Endometrium (tissue), 2 donors: ENCODE measurements around the gene CCL5.

ENCODE experiments used
- FAIRE-seq: peaks from 2 replicates; lab custom pipeline; 2012; peaks lifted over from hg19 to GRCh38; lab: Jason Lieb, UNC
- donor health status: control.
- donor health status: control.

Gene CCL5

GRCh38 chr17:35867574-35867973 is 12.6 kb downstream of the CCL5 start:
- no peak for FAIRE-seq

DNA sequence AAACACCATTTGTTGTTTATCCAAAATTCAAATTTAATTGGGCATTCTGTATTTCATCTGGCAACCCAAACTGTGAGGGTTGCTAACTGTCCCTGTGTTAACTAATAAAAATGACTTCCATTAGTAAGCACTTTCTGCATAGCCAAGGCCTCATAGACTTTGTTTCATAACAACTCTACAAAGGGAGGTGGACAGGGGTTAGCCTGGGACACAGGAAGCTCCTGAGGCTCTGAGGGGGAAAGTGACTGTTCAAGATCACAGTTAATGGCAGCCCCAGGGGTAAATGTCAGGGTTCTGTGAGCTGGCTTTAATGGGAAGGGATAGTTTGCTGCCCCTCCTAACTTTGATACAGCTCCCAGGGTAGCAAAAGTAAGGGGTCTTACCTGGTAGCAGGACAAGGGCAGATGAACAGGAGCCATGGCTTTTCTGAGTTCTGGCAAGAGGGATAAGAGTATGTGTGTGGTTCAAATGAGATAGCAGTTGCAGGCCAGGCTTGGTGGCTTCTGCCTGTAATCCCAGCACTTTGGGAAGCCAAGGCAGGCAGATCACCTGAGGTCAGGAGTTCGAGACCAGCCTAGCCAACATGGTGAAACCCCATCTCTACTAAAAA is 13.7 kb downstream of the CCL5 start:
- FAIRE-seq: no peak

- FAIRE-seq: no peak
Measured at GRCh38 chr17:35865412-35866340, 14.5 kb downstream of the CCL5 start.

DNA sequence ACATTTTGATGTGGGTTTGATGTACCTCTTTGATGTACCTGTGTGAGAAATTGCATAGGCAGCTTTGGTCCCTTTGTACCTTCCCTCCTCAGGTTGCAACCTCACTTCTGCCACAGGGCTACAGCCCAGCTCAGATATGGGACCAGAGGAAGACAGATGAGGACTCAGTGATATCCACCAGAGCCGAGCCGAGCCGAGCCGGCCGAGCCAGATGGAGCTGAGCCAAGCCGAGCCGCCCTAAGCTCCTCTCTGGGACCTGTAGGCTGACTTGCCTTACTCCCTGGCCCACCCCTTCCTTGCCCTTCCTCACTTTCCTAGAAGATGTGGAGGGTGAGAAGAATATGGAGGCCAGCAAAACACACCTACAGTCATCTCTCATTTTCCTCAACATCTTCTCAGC is 15.3 kb downstream of the CCL5 start:
- FAIRE-seq: no peak

- no peak for FAIRE-seq
Measured at GRCh38 chr17:35856603-35857002, 23.6 kb downstream of the CCL5 start.

- no peak for FAIRE-seq
Measured at GRCh38 chr17:35855965-35856364, 24.2 kb downstream of the CCL5 start.

DNA sequence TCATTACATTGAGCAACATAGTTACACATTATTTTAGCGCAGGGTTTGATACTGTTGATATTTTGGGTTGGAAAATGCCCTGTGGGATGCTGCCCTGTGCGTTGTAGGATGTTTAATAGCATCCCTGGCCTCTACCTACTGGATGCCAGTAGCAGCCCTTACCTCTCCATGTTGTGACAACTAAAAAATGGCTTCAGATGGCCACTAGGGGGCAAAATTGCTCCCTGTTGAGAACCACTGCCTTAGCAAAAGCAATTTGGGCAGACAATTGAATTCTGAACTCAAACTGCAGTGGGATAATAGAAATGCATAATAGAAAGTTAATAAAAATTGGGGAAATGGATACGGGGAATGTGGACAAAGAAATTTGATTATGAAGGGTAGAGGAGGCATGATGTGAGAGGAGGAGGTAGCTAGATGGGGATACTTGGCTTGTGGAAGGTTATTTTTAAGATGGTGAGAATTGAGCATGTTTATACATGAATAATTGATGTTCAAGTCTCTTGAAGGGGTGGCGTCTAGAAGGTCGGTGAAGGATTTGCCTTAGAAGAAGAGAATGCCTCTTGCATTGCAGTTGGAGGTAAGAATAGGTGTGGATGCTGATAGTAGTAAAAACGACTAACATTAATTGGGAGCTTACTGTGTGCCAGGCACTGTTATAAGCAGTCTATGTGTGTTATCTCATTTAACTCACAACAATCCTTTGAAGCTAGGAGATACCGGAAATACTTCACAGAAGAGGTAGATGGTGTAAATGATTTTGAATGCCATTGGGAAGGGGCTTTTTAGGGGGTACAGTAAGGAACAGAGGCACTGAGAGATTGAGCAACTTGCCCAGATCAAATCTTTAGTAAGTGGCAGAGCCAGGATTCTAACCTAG is 30.5 kb downstream of the CCL5 start:
- FAIRE-seq: no peak

DNA sequence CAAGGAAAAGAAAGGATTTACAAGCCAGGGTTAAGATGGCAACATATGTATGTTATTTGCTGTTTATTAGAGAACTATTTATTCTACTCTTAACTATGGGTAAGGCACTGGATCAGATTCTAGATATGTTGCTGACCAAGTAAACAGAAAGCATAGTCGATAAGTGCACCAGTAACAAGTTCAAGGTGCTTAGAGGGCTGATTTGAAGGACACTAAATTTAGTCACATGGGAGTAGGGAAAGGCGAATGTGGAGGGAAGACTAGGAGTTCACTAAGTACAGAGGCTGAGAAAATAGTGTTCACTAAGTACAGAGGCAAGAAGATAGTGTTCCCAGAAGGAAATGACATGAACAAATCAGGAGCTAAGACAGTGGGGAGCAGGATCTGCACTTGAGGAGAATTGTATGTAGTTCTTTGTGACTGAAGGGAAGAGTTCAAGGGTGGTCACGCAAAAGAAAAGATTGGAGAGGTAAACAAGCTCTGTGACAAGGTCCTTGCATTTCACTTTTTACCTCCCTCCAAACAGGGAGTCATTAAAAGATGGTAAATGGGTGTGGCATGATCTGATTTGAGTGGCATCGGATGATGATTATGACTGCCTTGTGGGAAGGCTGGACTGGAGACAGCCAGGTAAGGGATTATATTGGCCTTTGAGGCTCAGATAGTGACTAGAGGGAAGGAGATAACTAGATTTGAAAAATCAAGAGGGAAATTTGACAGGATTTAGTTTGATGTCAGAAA is 32.4 kb downstream of the CCL5 start:
- no peak for FAIRE-seq

- no peak for FAIRE-seq
Measured at GRCh38 chr17:35847006-35847405, 33.2 kb downstream of the CCL5 start.

GRCh38 chr17:35846055-35846809 is 33.9 kb downstream of the CCL5 start:
- no peak for FAIRE-seq

- FAIRE-seq: no peak
Measured at GRCh38 chr17:35844547-35844946, 35.6 kb downstream of the CCL5 start.

- no peak for FAIRE-seq
Measured at GRCh38 chr17:35843698-35844097, 36.5 kb downstream of the CCL5 start.

- no peak for FAIRE-seq
Measured at GRCh38 chr17:35842239-35842638, 37.9 kb downstream of the CCL5 start.

DNA sequence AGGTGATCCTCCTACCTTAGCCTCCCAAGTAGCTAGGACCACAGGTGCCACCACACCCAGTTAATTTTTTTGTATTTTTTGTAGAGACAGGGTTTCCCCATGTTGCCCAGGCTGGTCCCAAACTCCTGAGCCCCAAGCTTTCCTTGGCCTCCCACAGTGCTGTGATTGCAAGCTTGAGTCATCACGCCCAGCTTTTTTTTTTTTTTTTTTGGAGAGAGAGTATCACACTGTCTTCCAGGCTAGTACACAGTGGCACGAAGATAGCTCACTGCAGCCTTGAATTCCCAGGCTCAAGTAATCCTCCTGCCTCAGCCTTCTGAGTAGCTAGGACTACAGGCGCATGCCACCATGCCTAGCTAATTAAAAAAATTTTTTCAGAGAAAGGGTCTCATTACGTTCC is 38.7 kb downstream of the CCL5 start:
- FAIRE-seq: no peak

DNA sequence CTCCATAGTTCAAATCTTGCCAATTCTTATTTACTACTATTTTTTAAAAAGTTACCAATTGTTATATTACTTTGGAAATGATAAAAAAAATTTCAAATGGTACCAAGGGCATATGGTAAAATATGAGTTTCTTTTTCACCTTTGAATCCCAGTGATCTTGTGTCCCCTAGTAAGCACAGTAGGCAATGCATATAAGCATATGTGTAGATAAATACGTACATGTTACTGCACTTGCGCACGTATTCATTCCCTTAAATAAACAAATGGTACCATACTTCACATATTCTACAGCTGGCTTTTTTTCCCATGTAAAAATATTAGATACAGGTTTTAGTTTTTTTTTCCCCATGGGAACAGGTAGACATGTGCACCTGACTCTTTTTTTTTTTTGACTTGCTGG is 39.1 kb downstream of the CCL5 start:
- FAIRE-seq: no peak

DNA sequence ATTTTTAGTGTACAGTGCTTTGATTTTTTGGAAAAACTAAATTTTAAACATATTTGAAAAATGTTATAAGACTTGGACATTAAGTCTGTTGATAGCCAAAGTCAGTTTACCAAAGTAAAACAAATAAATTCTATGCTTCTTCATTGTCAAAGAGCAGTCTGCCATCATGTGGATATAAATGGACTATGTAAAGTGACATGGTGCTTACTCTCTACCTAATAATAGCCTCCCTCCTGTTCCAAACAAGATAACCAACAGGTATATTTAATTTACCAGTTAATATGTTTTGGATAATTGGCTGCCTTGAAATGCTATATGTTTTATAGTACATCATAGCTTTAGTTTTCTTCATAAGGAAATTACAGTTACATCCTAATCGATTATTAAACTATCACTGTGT is 55.0 kb downstream of the CCL5 start:
- FAIRE-seq: no peak
